H1 (cell line): Measurements from ENCODE around the gene SNX25. TPM values are rescaled to one million over a fixed set of nuclear protein-coding genes. Genes with fewer than 3 reads are reported as not detected.

Experiments
- CTCF ChIA-PET: fragments of 300-600 bp; sonication (Branson Sonifier 250); formaldehyde crosslinking; loops from one replicate; lab custom pipeline; 2021; ENCODE audit not compliant: partially characterized antibody; lab: Charles Lee
- POLR2A ChIA-PET: fragments of 300-600 bp; sonication (Branson Sonifier 250); formaldehyde crosslinking; loops from one replicate; lab custom pipeline; 2021; ENCODE audit warnings: inconsistent platforms; ENCODE audit not compliant: partially characterized antibody; lab: Charles Lee
- DNase-seq, 2 experiments: peaks; one replicate each; pipeline versions ENCODE4 v3.0.0 to v3.0.0-alpha.2; 2010 to 2022; ENCODE audit warnings: low spot score in 2 of 2, low read depth in 1 of 2, mixed read lengths in 1 of 2
- FAIRE-seq: peaks from 2 replicates; lab custom pipeline; 2011; peaks lifted over from hg19 to GRCh38; lab: Jason Lieb, UNC
- H2AFZ ChIP-seq: 2 replicates; pipeline ENCODE4 v1.8.1; 2012; ENCODE audit warnings: low read length, inconsistent platforms
- H2AK5ac ChIP-seq: 2 replicates; pipeline ENCODE4 v1.6.1; 2013; ENCODE audit warnings: low read depth, low read length
- H2BK120ac ChIP-seq: replicated peaks from 2 replicates; pipeline ENCODE3; 2013; ENCODE audit warnings: low read depth, low read length, inconsistent platforms
- H2BK12ac ChIP-seq: 2 replicates; pipeline ENCODE4 v1.6.1; 2013; ENCODE audit warnings: low read depth, low read length
- H2BK15ac ChIP-seq: 2 replicates; pipeline ENCODE4 v1.6.1; 2013; ENCODE audit warnings: low read length
- H2BK20ac ChIP-seq: 2 replicates; pipeline ENCODE4 v1.6.1; 2013; ENCODE audit warnings: low read length
- H2BK5ac ChIP-seq: 2 replicates; pipeline ENCODE4 v1.6.1; 2013; ENCODE audit warnings: low read depth, low read length
- H3K14ac ChIP-seq: 2 replicates; pipeline ENCODE4 v1.6.1; 2013; ENCODE audit warnings: inconsistent platforms; ENCODE audit not compliant: insufficient read length
- H3K18ac ChIP-seq: 2 replicates; pipeline ENCODE4 v1.6.1; 2013; ENCODE audit warnings: low read length; ENCODE audit errors: extremely low read depth
- H3K23ac ChIP-seq: 2 replicates; pipeline ENCODE4 v1.6.1; 2013; ENCODE audit warnings: inconsistent platforms; ENCODE audit not compliant: insufficient read length
- H3K23me2 ChIP-seq: 2 replicates; pipeline ENCODE4 v1.6.1; 2013; ENCODE audit warnings: low read depth, low read length
- H3K27ac ChIP-seq: 2 replicates; pipeline ENCODE4 v1.6.1; 2011; ENCODE audit warnings: low read depth, low read length, inconsistent platforms
- H3K27me3 ChIP-seq, 4 experiments: replicated peaks in 1 of 4; 1 replicate in 1 of 4; 2 replicates in 3 of 4; pipeline versions ENCODE4 v1.6.1 to v1.8.1; 2011 to 2013; ENCODE audit warnings: low read length in 3 of 4, mild to moderate bottlenecking in 3 of 4, inconsistent platforms in 2 of 4, mixed read lengths in 2 of 4, moderate library complexity in 1 of 4; ENCODE audit not compliant: control insufficient read depth in 3 of 4, insufficient read depth in 3 of 4; ENCODE audit errors: extremely low read depth in 1 of 4
- H3K36me3 ChIP-seq, 4 experiments: 2 replicates each; pipeline versions ENCODE4 v1.6.1 to v1.8.1; 2011 to 2013; ENCODE audit warnings: mild to moderate bottlenecking in 4 of 4, low read length in 3 of 4, moderate library complexity in 2 of 4, control low read depth in 1 of 4, inconsistent platforms in 1 of 4; ENCODE audit not compliant: insufficient read depth in 4 of 4, control insufficient read depth in 2 of 4
- H3K4ac ChIP-seq: replicated peaks from 2 replicates; pipeline ENCODE3; 2013; ENCODE audit warnings: low read length, low read depth, mixed read lengths, inconsistent platforms; ENCODE audit not compliant: insufficient read length
- H3K4me1 ChIP-seq, 4 experiments: replicated peaks in 1 of 4; 1 replicate in 1 of 4; 2 replicates in 3 of 4; pipeline versions ENCODE4 v1.6.1 to v1.8.1; 2011 to 2013; ENCODE audit warnings: low read length in 3 of 4, inconsistent platforms in 2 of 4, mixed read lengths in 1 of 4; ENCODE audit not compliant: insufficient read depth in 4 of 4, control insufficient read depth in 3 of 4
- H3K4me2 ChIP-seq, 2 experiments: 2 replicates each; pipeline versions ENCODE4 v1.6.1 to v1.8.1; 2011 to 2013; ENCODE audit warnings: low read depth in 2 of 2, low read length in 2 of 2, control low read depth in 1 of 2, inconsistent platforms in 1 of 2, mild to moderate bottlenecking in 1 of 2; ENCODE audit not compliant: insufficient read depth in 1 of 2
- H3K4me3 ChIP-seq, 4 experiments: fragments of 200-600, 300-600 bp in 1 of 4; sonication (generic), shearing (Covaris generic), sonication (Bioruptor Twin) in 1 of 4; 2 replicates each; pipeline versions ENCODE4 v1.5.1 to v1.8.1; 2011 to 2016; ENCODE audit warnings: low read length in 4 of 4, low read depth in 3 of 4, control low read depth in 2 of 4, inconsistent platforms in 2 of 4, mild to moderate bottlenecking in 2 of 4, mixed read lengths in 1 of 4, moderate library complexity in 1 of 4; ENCODE audit not compliant: insufficient read depth in 2 of 4; ENCODE audit errors: extremely low read depth in 1 of 4
- H3K56ac ChIP-seq: replicated peaks from 2 replicates; pipeline ENCODE3; 2013; ENCODE audit warnings: low read depth, mild to moderate bottlenecking, mixed read lengths, low read length, inconsistent platforms; ENCODE audit not compliant: insufficient read length
- H3K79me1 ChIP-seq: 2 replicates; pipeline ENCODE4 v1.6.1; 2013; ENCODE audit warnings: low read depth, low read length, control low read depth
- H3K79me2 ChIP-seq, 2 experiments: 2 replicates each; pipeline versions ENCODE4 v1.6.1 to v1.8.1; 2012 to 2013; ENCODE audit warnings: low read length in 2 of 2, mild to moderate bottlenecking in 2 of 2, inconsistent platforms in 1 of 2; ENCODE audit not compliant: insufficient read depth in 2 of 2, control insufficient read depth in 1 of 2
- H3K9ac ChIP-seq, 4 experiments: replicated peaks in 1 of 4; 1 replicate in 1 of 4; 2 replicates in 3 of 4; pipeline versions ENCODE4 v1.6.1 to v1.8.1; 2011 to 2013; ENCODE audit warnings: low read depth in 3 of 4, low read length in 3 of 4, control low read depth in 2 of 4, mild to moderate bottlenecking in 2 of 4, moderate library complexity in 2 of 4, inconsistent platforms in 1 of 4; ENCODE audit errors: extremely low read depth in 1 of 4
- H3K9me3 ChIP-seq, 2 experiments: 2 replicates each; pipeline versions ENCODE4 v1.6.1 to v1.8.1; 2012 to 2013; ENCODE audit warnings: mild to moderate bottlenecking in 2 of 2, moderate library complexity in 2 of 2, control low read depth in 1 of 2, inconsistent platforms in 1 of 2, low read depth in 1 of 2, low read length in 1 of 2, mixed read lengths in 1 of 2; ENCODE audit not compliant: insufficient read depth in 2 of 2
- H4K20me1 ChIP-seq, 2 experiments: replicated peaks in 1 of 2; 2 replicates each; pipeline versions ENCODE3 to v1.8.1; 2011 to 2013; ENCODE audit warnings: inconsistent platforms in 2 of 2, low read length in 2 of 2, mild to moderate bottlenecking in 1 of 2; ENCODE audit not compliant: insufficient read depth in 2 of 2, control insufficient read depth in 1 of 2
- H4K5ac ChIP-seq: 2 replicates; pipeline ENCODE4 v1.6.1; 2013; ENCODE audit warnings: low read length, low read depth, mixed read lengths, inconsistent platforms; ENCODE audit not compliant: insufficient read length
- H4K8ac ChIP-seq: 2 replicates; pipeline ENCODE4 v1.8.0; 2013; ENCODE audit warnings: mild to moderate bottlenecking, moderate library complexity, low read length, inconsistent platforms; ENCODE audit not compliant: insufficient read depth; ENCODE audit errors: extremely low read depth
- H4K91ac ChIP-seq: replicated peaks from 2 replicates; pipeline ENCODE3; 2013; ENCODE audit warnings: low read length, mixed read lengths, inconsistent platforms; ENCODE audit not compliant: insufficient read length
- JUND ChIP-seq: IDR thresholded peaks from 2 replicates; pipeline ENCODE4 v1.6.1; 2011; ENCODE audit warnings: mild to moderate bottlenecking, improper control_type of control experiment, low read length
- KDM5A ChIP-seq: fragments of 200-600 bp; IDR thresholded peaks from 2 replicates; pipeline ENCODE4 v1.7.1; 2012; ENCODE audit warnings: mild to moderate bottlenecking, low read length, inconsistent platforms, mixed read lengths
- RAD21 ChIP-seq, 2 experiments: IDR thresholded peaks in 1 of 2; conservative IDR thresholded peaks in 1 of 2; 2 replicates each; pipeline ENCODE4 v1.6.1; 2011; ENCODE audit warnings: low read depth in 2 of 2, low read length in 2 of 2, improper control_type of control experiment in 1 of 2, inconsistent platforms in 1 of 2, mild to moderate bottlenecking in 1 of 2, moderate library complexity in 1 of 2
- RFX5 ChIP-seq: IDR thresholded peaks from 2 replicates; pipeline ENCODE4 v1.6.1; 2011; ENCODE audit warnings: low read depth, low read length, improper control_type of control experiment, borderline replicate concordance
- SIN3A ChIP-seq, 2 experiments: IDR thresholded peaks in 1 of 2; conservative IDR thresholded peaks in 1 of 2; 2 replicates each; pipeline ENCODE4 v1.6.1; 2011 to 2012; ENCODE audit warnings: low read length in 2 of 2, improper control_type of control experiment in 1 of 2, low read depth in 1 of 2, mild to moderate bottlenecking in 1 of 2
- TAF1 ChIP-seq: IDR thresholded peaks from 2 replicates; pipeline ENCODE4 v1.6.1; 2011; ENCODE audit warnings: mild to moderate bottlenecking, low read depth, low read length
- WGBS, 2 experiments: shearing (Covaris generic) in 1 of 2; methylation state at CpG; one replicate each; pipeline versions ENCODE4 v1.1.6 to v1.1.7; 2013 to 2015; ENCODE audit warnings: low lambda C conversion rate in 2 of 2, mixed read lengths in 2 of 2, inconsistent platforms in 1 of 2, low coverage in 1 of 2, missing lambda C conversion rate in 1 of 2; ENCODE audit not compliant: insufficient replicate concordance in 2 of 2, insufficient coverage in 1 of 2, insufficient read length in 1 of 2; ENCODE audit errors: extremely low coverage in 1 of 2, missing lambda C conversion rate in 1 of 2; 5-methylcytosine and 5-hydroxymethylcytosine counted together
- polyA plus RNA-seq, 7 experiments: library from polyadenylated mRNA; depleted of rRNA in 3 of 7; stranded (reverse) in 5 of 7; unstranded in 2 of 7; fragments of >200 nt in 5 of 7; fragments of 200-250 nt in 2 of 7; gene quantifications; 1 replicate in 5 of 7; 2 replicates in 1 of 7; 4 replicates in 1 of 7; pipeline versions ENCODE4 v1.2.1 to v1.2.3, GENCODE V29; 2011 to 2013; ENCODE audit warnings: missing spikeins in 2 of 7, mixed read lengths in 2 of 7
- total RNA-seq: library from RNA; stranded (reverse); fragmentation: NEBNext Ultra II Directional; extraction: Animal tissue kit (Norgen Biotek cat#: 25700); gene quantifications from 2 replicates; pipeline ENCODE4 v1.2.1, GENCODE V29; 2021

Gene SNX25
- total and polyA plus RNA-seq, 2 of the 8 experiments (the other 6 are each of a cell fraction or from before 2014, with no cell fraction given) = 5.4 to 19.9 TPM

- Histone ChIP-seq H2BK12ac (no peak overlapping the region), H3K79me1 (peaks cover 2% of the 10 kb centered on the region; the same call in 1 of the 2 replicates), H3K27me3 (no peaks in the 10 kb centered on the region), H2BK5ac (no peak overlapping the region), H4K20me1 (peaks cover 0 to 3% of the 10 kb centered on the region in 2 experiments), H3K79me2 (peaks cover 0 to 22% of the 10 kb centered on the region in 2 experiments; a peak in 2 of 4 replicates), H3K4ac (no peak overlapping the region), H4K5ac (no peak overlapping the region), H3K4me1 (no peaks in the 10 kb centered on the region), H2AFZ (no peak overlapping the region), H3K36me3 (peaks cover 0 to 5% (median 0%) of the 10 kb centered on the region in 4 experiments; a peak in 3 of 8 replicates), H3K23ac (no peak overlapping the region), H3K4me2 (no peak overlapping the region), H2AK5ac (no peak overlapping the region), H4K91ac (no peak overlapping the region), H2BK15ac (no peak overlapping the region), H3K14ac (no peak overlapping the region), H4K8ac (no peak overlapping the region), H2BK20ac (no peak overlapping the region), H3K27ac (no peak overlapping the region), H2BK120ac (no peak overlapping the region), H3K18ac (no peak overlapping the region), H3K23me2 (no peaks in the 10 kb centered on the region), H3K9me3 (peaks cover 8 to 13% of the 10 kb centered on the region in 2 experiments; a peak in 2 of 4 replicates), H3K9ac (no peak overlapping the region), H3K4me3 (no peak overlapping the region), H3K56ac (no peak overlapping the region)
- CTCF ChIA-PET = interaction anchor here (1.5 to 1.6 kb wide), 2 partner anchors 8 to 101 kb away, joined by 3 to 4 read pairs; no protein-coding TSS in a partner anchor
- POLR2A ChIA-PET = no interaction called here
- whole genome bisulfite sequencing, 2 experiments = 82% methylated on average over 7 of the region's 7 CpGs; no CpG with 5 or more reads in 1 of the 2 experiments
- TF ChIP-seq TAF1 (no peak), RFX5 (no peak), SIN3A (conservative IDR thresholded peaks at IDR 0.05 in 1 of 2, IDR thresholded peaks at IDR 0.05 in 1 of 2; ENCODE audit: low read depth in 1 of 2, low read length in 2 of 2) (no peak), RAD21 (IDR thresholded peaks at IDR 0.05 in 1 of 2, conservative IDR thresholded peaks at IDR 0.05 in 1 of 2; ENCODE audit: low read depth in 2 of 2, low read length in 2 of 2) (no peak), JUND (no peak), KDM5A (no peak)
- DNase-seq (no peak), FAIRE-seq (no peak)
These were observed 25.9 kb downstream of the SNX25 start for GRCh38 chr4:185235119-185235842.
